GM18505 (cell line): ENCODE data around the gene LDLRAD3.
"Not testable (repeated sequence)": the region's sequence is repeated elsewhere in the genome, so short reads cannot be mapped to it uniquely, and the experiment has no call there.

Experiments used
- ATAC-seq: cut with Tn5 transposase; IDR thresholded peaks from one replicate; pipeline ENCODE4 v1.9.1; 2021; ENCODE audit not compliant: unreplicated experiment
- POLR2A ChIP-seq: IDR thresholded peaks from 4 replicates; pipeline ENCODE4 v1.6.1; 2011; ENCODE audit warnings: borderline replicate concordance; ENCODE audit not compliant: insufficient read depth, insufficient read length; ENCODE audit errors: extremely low read depth

Gene LDLRAD3

GRCh38 chr11:36162883-36163434 lies 219.1 kb downstream of the LDLRAD3 start:
- no peak for ATAC-seq
- no peak for TF ChIP-seq POLR2A

GRCh38 chr11:36164506-36165250 lies 220.8 kb downstream of the LDLRAD3 start:
- no peak for ATAC-seq
- TF ChIP-seq POLR2A: no peak

- TF ChIP-seq POLR2A: no peak
- no peak for ATAC-seq
Observed at GRCh38 chr11:36165621-36166397, 221.9 kb downstream of the LDLRAD3 start.

- ATAC-seq: no peak
- no peak for TF ChIP-seq POLR2A
Observed at GRCh38 chr11:36167073-36167472, 223.2 kb downstream of the LDLRAD3 start.

- no peak for ATAC-seq
- no peak for TF ChIP-seq POLR2A
Observed at GRCh38 chr11:36167729-36168128, 223.9 kb downstream of the LDLRAD3 start.

GRCh38 chr11:36177836-36178235 lies 234.0 kb downstream of the LDLRAD3 start:
- ATAC-seq: no peak
- TF ChIP-seq POLR2A: no peak

- no peak for TF ChIP-seq POLR2A
- ATAC-seq: no peak
Observed at GRCh38 chr11:36186340-36187175, 242.7 kb downstream of the LDLRAD3 start.

- ATAC-seq: no peak
- TF ChIP-seq POLR2A: no peak
Observed at GRCh38 chr11:36187622-36188021, 243.8 kb downstream of the LDLRAD3 start.

GRCh38 chr11:36189735-36190134 lies 245.9 kb downstream of the LDLRAD3 start:
- not testable (repeated sequence) for ATAC-seq

- TF ChIP-seq POLR2A: no peak
Observed at GRCh38 chr11:36191941-36192340, 248.1 kb downstream of the LDLRAD3 start.

GRCh38 chr11:36192425-36193289 lies 248.8 kb downstream of the LDLRAD3 start:
- no peak for TF ChIP-seq POLR2A
- ATAC-seq: no peak

More at GRCh38 chr11:36191941-36192340, 248.1 kb downstream of the LDLRAD3 start:
- ATAC-seq: no peak

GRCh38 chr11:36193290-36193619 lies 249.4 kb downstream of the LDLRAD3 start:
- ATAC-seq: no peak
- no peak for TF ChIP-seq POLR2A
